Endothelial cell of umbilical vein (primary cell): ENCODE measurements around the gene ZDHHC14.

ENCODE experiments used
- CTCF ChIP-seq, 2 donors: IDR thresholded peaks; 1 replicate in 1 of 2; 2 replicates in 1 of 2; pipeline ENCODE4 v1.5.1; 2011; ENCODE audit warnings: low read length in 2 of 2, mild to moderate bottlenecking in 2 of 2, moderate library complexity in 2 of 2, control low read depth in 1 of 2, inconsistent platforms in 1 of 2, low read depth in 1 of 2; ENCODE audit not compliant: insufficient read depth in 1 of 2; ENCODE audit errors: extremely low read depth in 1 of 2
- EZH2 ChIP-seq: IDR thresholded peaks from 2 replicates; pipeline ENCODE4 v1.6.1; 2012; ENCODE audit warnings: borderline replicate concordance, low read depth, mild to moderate bottlenecking, moderate library complexity, low read length, inconsistent platforms; ENCODE audit not compliant: severe bottlenecking
- FOS ChIP-seq: IDR thresholded peaks from 2 replicates; pipeline ENCODE4 v1.6.1; 2011; ENCODE audit warnings: mild to moderate bottlenecking, low read length, moderate library complexity, borderline replicate concordance; ENCODE audit not compliant: insufficient read depth
- POLR2A ChIP-seq: IDR thresholded peaks from 2 replicates; pipeline ENCODE4 v1.6.1; 2012; ENCODE audit warnings: low read depth, mild to moderate bottlenecking, control low read depth, low read length
- POLR2AphosphoS5 ChIP-seq: IDR thresholded peaks from 2 replicates; pipeline ENCODE4 v1.6.1; 2012; ENCODE audit warnings: low read depth, mild to moderate bottlenecking, control low read depth, low read length, moderate library complexity; ENCODE audit not compliant: insufficient read depth

DNA sequence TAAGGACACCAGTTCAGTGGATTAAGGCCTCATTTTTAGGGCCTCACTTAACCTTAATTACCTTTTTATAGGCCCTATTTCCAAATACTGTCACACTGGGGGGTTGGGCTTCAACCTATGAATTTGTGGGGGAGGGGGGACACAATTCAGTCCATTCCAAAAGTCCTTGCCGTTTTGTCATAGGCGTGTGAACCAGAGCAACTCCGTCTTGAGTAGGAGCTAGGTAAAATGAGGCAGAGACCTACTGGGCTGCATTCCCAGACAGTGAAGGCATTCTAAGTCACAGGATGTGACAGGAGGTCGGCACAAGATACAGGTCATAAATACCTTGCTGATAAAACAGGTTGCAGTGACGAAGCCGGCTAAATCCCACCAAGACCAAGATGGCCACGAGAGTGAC is 328.6 kb downstream of the ZDHHC14 start:
- TF ChIP-seq CTCF (IDR thresholded peaks at IDR 0.05; ENCODE audit: extremely low read depth in 1 of 2, insufficient read depth in 1 of 2, low read depth in 1 of 2, low read length in 2 of 2) (no peak), POLR2AphosphoS5 (no peak), EZH2 (no peak), FOS (no peak), POLR2A (no peak)
